HG03280 (cell line): ENCODE results near the gene HDC.

Experiments
- ATAC-seq: cut with Tn5 transposase; IDR thresholded peaks from one replicate; pipeline ENCODE4 v1.9.1; 2021; ENCODE audit warnings: mild to moderate bottlenecking, moderate library complexity; ENCODE audit not compliant: unreplicated experiment

Gene HDC

GRCh38 chr15:50229336-50229735, 36.2 kb downstream of the HDC start:
- no peak for ATAC-seq

GRCh38 chr15:50228866-50229265, 36.7 kb downstream of the HDC start:
- ATAC-seq = no peak

- no peak for ATAC-seq
Observed at GRCh38 chr15:50227076-50227475, 38.5 kb downstream of the HDC start.

DNA sequence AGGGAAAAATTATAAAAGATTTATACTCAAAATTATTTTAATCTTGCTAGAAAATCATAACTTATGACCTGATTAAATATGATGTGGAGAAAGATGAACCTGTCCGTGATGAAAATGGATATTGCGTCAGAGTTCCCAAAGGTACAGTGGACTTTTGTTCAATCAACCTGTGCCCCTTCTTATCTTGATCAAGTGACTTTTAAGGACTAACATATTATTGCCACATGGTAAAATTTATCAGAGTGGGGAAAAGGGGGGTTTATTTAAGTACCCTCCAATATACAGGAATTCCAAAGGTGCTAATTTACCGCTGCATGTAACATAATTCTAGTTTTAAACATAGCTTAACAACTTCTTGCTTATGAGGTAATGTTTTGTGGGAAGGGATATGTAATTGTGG, 39.6 kb downstream of the HDC start:
- ATAC-seq = no peak

DNA sequence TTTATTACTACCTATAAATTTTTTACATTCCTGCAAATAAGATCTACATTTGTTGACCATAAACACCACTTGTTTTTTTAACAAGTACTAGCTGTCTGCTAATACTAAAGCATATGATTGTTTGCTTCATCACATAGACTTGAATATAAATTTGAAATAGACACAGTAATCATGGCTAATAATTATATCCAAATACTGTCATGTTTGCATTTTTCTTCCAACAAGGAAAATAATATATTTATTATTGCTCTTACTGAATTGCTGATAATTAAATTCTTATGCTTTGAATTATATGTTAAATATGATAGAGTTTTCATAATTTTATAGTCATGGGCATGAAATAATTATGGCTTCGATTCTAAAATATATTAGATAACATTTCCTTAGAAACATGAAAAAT, 40.5 kb downstream of the HDC start:
- ATAC-seq = no peak

GRCh38 chr15:50224606-50225005, 40.9 kb downstream of the HDC start:
- ATAC-seq = no peak

DNA sequence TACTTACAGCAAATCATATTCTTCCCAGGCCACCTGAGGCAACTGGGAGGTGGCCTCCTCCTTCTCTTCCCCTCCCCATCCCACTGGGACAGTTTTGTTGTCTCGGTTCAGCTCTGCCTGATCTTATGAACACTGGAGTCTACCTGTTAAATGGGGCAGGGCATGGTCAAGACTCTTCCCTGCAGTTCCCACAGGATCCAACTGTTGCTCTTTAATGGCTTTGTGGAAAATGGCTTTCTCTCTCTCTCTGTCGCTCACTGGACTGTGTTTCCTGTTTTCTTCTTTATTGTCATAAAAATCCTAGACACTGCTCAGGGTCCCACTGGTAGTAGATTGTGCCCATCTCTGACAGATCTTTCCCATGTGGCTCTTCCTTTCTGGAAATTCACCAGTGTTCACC, 43.3 kb downstream of the HDC start:
- no peak for ATAC-seq

DNA sequence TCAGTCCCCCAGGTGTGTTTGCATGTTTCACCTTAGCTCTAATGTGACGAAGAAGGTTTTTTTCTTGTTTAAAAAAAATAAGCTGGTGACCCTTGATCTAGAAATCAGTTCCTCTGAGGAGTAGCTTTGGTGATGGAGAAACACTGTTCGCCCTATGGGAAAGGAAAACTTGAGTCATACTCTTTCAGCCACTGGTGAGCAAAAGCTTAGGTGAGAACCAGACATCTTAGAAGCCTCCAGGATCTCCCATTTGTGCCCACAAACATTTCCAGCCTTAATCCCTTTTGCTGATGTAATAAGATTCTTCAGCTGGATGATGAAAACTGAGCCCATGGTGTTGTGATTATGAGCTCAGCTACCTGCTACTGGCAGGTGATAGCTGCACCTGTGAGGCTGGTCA, 45.7 kb downstream of the HDC start:
- no peak for ATAC-seq

DNA sequence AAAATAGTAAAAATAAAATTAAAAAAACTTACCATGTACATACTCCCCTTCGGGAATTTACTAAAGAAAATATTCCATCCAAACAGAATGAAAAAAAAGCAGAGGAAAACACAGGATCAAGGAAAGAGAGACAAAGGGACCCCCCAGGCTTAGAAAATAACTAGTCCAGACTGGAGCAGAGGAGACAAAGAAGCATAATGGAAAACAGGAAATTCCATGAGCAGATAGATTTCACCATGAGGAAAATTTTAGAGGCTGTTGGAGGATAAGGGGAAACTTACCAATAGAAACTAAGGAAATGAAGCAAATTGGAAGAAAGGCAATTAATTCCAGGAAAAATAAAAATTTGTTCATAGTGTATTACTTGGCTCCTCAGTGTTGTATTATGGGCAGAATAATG, 46.8 kb downstream of the HDC start:
- no peak for ATAC-seq

DNA sequence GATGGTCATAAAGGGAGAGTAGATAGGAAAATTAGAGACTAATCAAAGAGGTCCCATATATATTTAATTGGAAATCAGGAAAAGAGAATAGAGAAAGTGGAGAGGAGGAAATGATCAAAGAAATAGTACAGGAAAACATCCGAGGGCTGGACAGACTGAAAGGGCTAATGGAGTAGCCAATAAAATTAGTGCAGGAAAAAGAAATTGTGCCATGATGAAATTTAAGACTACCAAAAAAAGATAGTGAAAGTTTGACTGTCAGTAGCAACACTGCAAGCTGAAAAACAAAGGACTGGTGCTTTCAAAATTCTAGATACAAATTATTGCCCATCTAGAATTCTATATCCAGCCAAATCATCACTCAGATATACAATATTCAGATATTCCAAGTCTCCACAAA, 47.2 kb downstream of the HDC start:
- ATAC-seq = no peak

DNA sequence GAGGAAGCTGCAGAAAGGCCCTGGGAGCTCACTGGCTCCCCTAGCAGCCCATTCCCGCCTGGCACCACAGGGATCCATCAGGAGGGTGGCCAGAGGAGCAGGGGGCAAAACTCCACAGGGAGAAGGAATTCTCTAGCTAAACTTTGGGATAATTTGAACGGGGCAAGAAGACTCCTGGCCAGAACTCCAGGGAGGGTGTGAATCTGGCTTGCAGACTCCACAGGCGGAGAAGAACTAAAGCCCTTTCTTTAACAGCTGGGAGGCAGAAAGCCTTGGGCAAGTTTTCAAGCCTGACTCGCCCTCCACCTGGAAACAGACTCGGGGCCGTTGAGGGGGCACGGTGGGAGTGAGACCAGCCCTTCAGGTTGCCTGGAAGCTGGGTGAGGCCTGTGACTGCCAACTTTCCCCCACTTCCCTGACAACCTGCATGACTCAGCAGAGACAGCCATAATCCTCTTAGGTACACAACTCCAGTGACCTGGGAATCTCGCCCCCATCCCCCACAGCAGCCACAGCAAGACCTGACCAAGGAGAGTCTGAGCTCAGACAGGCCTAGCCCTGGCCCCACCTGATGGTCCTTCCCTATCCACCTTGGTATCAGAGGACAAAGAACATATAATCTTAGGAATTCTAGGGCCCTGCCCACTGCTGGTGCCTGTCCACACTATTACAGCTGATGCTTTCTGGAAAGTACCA, 54.9 kb downstream of the HDC start:
- ATAC-seq = no peak

- ATAC-seq = no peak
Observed at GRCh38 chr15:50209809-50210208, 55.7 kb downstream of the HDC start.

DNA sequence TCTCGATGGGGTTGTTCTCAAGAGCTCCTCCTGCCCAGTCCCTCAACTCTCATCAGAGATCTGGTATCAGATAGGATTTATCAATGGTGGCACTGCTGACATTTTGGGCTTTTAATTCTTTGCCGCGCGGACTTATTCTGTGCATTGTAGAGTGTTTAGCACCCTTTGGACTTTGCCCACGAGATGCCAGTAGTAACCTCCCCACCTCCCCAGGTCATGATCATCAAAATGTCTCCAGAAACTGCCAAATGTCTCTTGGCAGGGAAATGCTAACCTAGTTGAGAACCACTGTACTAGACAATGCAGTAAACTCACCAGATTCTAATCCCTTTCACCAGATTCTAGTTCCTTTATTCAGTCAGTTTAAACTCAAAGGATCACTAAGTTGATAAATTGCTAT, 59.5 kb downstream of the HDC start:
- ATAC-seq = no peak

GRCh38 chr15:50202003-50202402, 63.5 kb downstream of the HDC start:
- no peak for ATAC-seq

DNA sequence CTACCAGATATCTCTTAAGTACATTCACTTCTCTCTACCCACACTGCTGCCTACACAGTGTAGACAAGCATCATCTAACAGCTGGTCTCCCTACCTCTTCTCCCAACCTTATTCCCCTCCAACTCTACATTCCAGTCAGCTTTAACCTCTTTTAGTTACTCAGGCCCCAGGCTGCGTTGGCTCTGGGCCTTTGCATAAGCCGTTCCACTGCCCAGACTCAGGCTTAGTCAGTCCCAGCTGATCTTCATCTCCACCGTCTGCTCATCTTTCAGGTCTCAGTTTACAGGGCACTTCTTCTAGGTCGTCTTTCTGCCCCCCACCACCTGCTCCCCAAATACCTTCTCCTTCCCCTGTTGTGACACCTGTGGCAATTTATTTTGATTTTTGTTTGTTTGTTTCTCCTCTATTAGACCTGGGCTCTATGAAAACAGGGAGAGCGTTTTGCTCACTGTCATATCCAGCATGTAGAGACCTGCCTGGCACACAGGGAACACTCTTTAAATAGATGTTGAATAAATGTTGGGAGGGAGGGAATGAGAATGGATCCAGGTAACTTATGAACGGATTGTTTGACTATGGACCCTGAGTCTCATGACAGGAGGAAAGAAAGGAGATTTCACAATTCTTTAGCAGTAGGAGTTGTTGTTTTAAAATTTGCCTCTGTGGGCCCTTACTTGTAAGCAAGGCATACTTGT, 72.5 kb downstream of the HDC start:
- no peak for ATAC-seq

- no peak for ATAC-seq
Observed at GRCh38 chr15:50192164-50192563, 73.4 kb downstream of the HDC start.
